ENCODE results near the gene KCNQ5.

DNA sequence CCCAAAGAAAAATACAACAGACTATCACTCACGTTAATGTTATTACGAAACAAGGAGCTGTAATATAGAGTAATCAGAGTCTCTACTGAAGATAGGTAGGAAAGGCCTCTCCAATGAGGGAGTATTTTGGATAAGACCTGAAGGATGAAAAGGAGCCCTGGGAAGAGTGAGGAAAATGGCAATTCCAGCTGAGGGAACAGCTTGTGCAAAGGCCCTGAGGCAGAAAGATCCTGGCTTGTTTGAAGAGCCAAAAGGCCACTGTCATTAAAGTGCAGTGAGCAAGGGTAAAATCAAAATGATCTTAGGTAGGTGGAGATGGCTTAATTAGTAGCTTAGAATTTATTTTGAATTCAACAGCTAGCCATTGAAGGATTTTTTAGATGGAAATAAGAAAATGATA lies 464.9 kb downstream of the KCNQ5 start:
- TF ChIP-seq TAF1 (IDR thresholded peaks at IDR 0.05; ENCODE audit: borderline replicate concordance, low read depth, low read length) (no peak), FOXM1 (IDR thresholded peaks at IDR 0.05; ENCODE audit: low read depth, low read length) (no peak), TCF12 (IDR thresholded peaks at IDR 0.05; ENCODE audit: low read depth, low read length) (no peak)
- TF ChIP-seq, protein P1, sequence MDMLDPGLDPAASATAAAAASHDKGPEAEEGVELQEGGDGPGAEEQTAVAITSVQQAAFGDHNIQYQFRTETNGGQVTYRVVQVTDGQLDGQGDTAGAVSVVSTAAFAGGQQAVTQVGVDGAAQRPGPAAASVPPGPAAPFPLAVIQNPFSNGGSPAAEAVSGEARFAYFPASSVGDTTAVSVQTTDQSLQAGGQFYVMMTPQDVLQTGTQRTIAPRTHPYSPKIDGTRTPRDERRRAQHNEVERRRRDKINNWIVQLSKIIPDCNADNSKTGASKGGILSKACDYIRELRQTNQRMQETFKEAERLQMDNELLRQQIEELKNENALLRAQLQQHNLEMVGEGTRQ (IDR thresholded peaks at IDR 0.05; ENCODE audit: borderline replicate concordance, low read depth, low read length): no peak
- TF ChIP-seq, protein P2, sequence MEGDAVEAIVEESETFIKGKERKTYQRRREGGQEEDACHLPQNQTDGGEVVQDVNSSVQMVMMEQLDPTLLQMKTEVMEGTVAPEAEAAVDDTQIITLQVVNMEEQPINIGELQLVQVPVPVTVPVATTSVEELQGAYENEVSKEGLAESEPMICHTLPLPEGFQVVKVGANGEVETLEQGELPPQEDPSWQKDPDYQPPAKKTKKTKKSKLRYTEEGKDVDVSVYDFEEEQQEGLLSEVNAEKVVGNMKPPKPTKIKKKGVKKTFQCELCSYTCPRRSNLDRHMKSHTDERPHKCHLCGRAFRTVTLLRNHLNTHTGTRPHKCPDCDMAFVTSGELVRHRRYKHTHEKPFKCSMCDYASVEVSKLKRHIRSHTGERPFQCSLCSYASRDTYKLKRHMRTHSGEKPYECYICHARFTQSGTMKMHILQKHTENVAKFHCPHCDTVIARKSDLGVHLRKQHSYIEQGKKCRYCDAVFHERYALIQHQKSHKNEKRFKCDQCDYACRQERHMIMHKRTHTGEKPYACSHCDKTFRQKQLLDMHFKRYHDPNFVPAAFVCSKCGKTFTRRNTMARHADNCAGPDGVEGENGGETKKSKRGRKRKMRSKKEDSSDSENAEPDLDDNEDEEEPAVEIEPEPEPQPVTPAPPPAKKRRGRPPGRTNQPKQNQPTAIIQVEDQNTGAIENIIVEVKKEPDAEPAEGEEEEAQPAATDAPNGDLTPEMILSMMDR (IDR thresholded peaks at IDR 0.05 in 2 of 3, conservative IDR thresholded peaks at IDR 0.05 in 1 of 3; ENCODE audit: control insufficient read depth in 2 of 3, extremely low read depth in 1 of 3, insufficient read depth in 1 of 3, low read depth in 3 of 3, low read length in 3 of 3): no peak
- TF ChIP-seq, protein P3, sequence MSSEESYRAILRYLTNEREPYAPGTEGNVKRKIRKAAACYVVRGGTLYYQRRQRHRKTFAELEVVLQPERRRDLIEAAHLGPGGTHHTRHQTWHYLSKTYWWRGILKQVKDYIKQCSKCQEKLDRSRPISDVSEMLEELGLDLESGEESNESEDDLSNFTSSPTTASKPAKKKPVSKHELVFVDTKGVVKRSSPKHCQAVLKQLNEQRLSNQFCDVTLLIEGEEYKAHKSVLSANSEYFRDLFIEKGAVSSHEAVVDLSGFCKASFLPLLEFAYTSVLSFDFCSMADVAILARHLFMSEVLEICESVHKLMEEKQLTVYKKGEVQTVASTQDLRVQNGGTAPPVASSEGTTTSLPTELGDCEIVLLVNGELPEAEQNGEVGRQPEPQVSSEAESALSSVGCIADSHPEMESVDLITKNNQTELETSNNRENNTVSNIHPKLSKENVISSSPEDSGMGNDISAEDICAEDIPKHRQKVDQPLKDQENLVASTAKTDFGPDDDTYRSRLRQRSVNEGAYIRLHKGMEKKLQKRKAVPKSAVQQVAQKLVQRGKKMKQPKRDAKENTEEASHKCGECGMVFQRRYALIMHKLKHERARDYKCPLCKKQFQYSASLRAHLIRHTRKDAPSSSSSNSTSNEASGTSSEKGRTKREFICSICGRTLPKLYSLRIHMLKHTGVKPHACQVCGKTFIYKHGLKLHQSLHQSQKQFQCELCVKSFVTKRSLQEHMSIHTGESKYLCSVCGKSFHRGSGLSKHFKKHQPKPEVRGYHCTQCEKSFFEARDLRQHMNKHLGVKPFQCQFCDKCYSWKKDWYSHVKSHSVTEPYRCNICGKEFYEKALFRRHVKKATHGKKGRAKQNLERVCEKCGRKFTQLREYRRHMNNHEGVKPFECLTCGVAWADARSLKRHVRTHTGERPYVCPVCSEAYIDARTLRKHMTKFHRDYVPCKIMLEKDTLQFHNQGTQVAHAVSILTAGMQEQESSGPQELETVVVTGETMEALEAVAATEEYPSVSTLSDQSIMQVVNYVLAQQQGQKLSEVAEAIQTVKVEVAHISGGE (CRISPR knock-in tag; IDR thresholded peaks at IDR 0.05): no peak
- TF ChIP-seq, protein P4, sequence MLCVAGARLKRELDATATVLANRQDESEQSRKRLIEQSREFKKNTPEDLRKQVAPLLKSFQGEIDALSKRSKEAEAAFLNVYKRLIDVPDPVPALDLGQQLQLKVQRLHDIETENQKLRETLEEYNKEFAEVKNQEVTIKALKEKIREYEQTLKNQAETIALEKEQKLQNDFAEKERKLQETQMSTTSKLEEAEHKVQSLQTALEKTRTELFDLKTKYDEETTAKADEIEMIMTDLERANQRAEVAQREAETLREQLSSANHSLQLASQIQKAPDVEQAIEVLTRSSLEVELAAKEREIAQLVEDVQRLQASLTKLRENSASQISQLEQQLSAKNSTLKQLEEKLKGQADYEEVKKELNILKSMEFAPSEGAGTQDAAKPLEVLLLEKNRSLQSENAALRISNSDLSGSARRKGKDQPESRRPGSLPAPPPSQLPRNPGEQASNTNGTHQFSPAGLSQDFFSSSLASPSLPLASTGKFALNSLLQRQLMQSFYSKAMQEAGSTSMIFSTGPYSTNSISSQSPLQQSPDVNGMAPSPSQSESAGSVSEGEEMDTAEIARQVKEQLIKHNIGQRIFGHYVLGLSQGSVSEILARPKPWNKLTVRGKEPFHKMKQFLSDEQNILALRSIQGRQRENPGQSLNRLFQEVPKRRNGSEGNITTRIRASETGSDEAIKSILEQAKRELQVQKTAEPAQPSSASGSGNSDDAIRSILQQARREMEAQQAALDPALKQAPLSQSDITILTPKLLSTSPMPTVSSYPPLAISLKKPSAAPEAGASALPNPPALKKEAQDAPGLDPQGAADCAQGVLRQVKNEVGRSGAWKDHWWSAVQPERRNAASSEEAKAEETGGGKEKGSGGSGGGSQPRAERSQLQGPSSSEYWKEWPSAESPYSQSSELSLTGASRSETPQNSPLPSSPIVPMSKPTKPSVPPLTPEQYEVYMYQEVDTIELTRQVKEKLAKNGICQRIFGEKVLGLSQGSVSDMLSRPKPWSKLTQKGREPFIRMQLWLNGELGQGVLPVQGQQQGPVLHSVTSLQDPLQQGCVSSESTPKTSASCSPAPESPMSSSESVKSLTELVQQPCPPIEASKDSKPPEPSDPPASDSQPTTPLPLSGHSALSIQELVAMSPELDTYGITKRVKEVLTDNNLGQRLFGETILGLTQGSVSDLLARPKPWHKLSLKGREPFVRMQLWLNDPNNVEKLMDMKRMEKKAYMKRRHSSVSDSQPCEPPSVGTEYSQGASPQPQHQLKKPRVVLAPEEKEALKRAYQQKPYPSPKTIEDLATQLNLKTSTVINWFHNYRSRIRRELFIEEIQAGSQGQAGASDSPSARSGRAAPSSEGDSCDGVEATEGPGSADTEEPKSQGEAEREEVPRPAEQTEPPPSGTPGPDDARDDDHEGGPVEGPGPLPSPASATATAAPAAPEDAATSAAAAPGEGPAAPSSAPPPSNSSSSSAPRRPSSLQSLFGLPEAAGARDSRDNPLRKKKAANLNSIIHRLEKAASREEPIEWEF (IDR thresholded peaks at IDR 0.05; ENCODE audit: insufficient replicate concordance, low read depth, low read length): no peak

All from GM12878 (cell line).